Transverse colon (tissue), 4 donors: ENCODE results near the gene SERTAD3. TPM values are rescaled to one million over a fixed set of nuclear protein-coding genes. Genes with fewer than 3 reads are reported as not detected.

Experiments used
- DNase-seq: peaks from one replicate; pipeline ENCODE4 v3.0.0-alpha.2; 2019
- H3K27ac ChIP-seq, 4 donors: fragments of 200-600 bp; sonication (generic); 2 replicates each; pipeline ENCODE4 v1.5.1; 2016 to 2018; ENCODE audit warnings: inconsistent platforms in 4 of 4
- H3K27me3 ChIP-seq: fragments of 200-600 bp; sonication (generic); 2 replicates; pipeline ENCODE4 v1.5.1; 2017; ENCODE audit warnings: inconsistent platforms
- H3K36me3 ChIP-seq, 4 donors: fragments of 200-600 bp; sonication (generic); 2 replicates each; pipeline ENCODE4 v1.5.1; 2017 to 2019; ENCODE audit warnings: inconsistent platforms in 4 of 4
- H3K4me1 ChIP-seq, 4 donors: fragments of 200-600 bp; sonication (generic); 2 replicates each; pipeline ENCODE4 v1.5.1; 2017 to 2020; ENCODE audit warnings: inconsistent platforms in 4 of 4
- H3K4me3 ChIP-seq, 4 donors: fragments of 200-600 bp; sonication (generic); 1 replicate in 1 of 4; 2 replicates in 3 of 4; pipeline versions ENCODE4 v1.5.1 to v1.6.1; 2017 to 2019; ENCODE audit warnings: inconsistent platforms in 4 of 4
- H3K9me3 ChIP-seq, 2 donors: fragments of 200-600 bp; sonication (generic); 2 replicates each; pipeline ENCODE4 v1.5.1; 2017 to 2019; ENCODE audit warnings: inconsistent platforms in 2 of 2
- CTCF ChIP-seq, 5 experiments: fragments of 200-600 bp in 3 of 5; fragments of 450-650 bp in 2 of 5; sonication (generic) in 3 of 5; IDR thresholded peaks; 1 replicate in 2 of 5; 2 replicates in 3 of 5; pipeline ENCODE4 v1.5.1; 2016 to 2017; ENCODE audit warnings: antibody characterized with exemption in 5 of 5, inconsistent platforms in 3 of 5, mild to moderate bottlenecking in 2 of 5, moderate library complexity in 1 of 5
- EP300 ChIP-seq: sonication (generic); formaldehyde crosslinking; IDR thresholded peaks from one replicate; pipeline ENCODE4 v1.6.1; 2017; ENCODE audit warnings: antibody characterized with exemption, low read depth
- POLR2A ChIP-seq: fragments of 450-650 bp; IDR thresholded peaks from one replicate; pipeline ENCODE4 v1.6.1; 2016; ENCODE audit warnings: antibody characterized with exemption, mild to moderate bottlenecking, moderate library complexity
- POLR2AphosphoS5 ChIP-seq, 3 donors: sonication (generic); formaldehyde crosslinking; IDR thresholded peaks; one replicate each; pipeline ENCODE4 v1.6.1; 2016; ENCODE audit warnings: antibody characterized with exemption in 3 of 3
- WGBS, 2 donors: methylation state at CpG; one replicate each; pipeline ENCODE4 v1.1.5; 2018; ENCODE audit warnings: low coverage in 1 of 2; 5-methylcytosine and 5-hydroxymethylcytosine counted together
- in situ Hi-C, 4 donors: fragments of 200-750 bp; cut with MboI; loops; one replicate each; pipeline versions ENCODE4 v1.15.0 to v1.15.1; 2017; ENCODE audit warnings: low sequenced_read_pairs in 3 of 4, low pct_ligation_motif_present in 1 of 4, low pct_unique_long_range_greater_than_20kb in 1 of 4
- intact Hi-C: fragments of 100-400 bp; cut with DNase I; formaldehyde crosslinking; loops from one replicate; pipeline ENCODE4 v1.15.1; 2023; ENCODE audit warnings: low total_unique reads
- total RNA-seq, 4 donors: library from RNA; depleted of rRNA; stranded (reverse); fragments of >200 nt; gene quantifications; one replicate each; pipeline ENCODE4 v1.1.0, GENCODE V29; 2016

The SERTAD3 gene
- total RNA-seq, 4 donors from 2014 or later, result 14.1 to 31.0 (median 22.2) TPM

DNA sequence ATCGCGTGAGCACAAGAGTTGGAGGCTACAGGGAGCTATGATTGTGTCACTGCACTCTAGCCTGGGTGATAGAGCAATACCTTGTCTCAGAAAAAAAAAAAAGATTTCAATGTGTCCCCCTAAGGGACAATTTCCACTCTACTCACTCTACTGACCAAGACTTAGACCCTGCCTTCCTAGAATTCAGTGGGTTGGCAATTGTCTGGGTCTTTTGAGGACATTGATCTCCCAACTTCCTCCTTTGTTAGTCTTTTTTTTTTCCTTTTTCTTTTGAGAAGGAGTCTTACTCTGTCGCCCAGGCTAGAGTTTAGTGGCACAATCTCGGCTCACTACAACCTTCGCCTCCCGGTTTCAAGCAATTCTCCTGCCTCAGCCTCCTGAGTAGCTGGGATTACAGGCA lies 24.9 kb upstream of the SERTAD3 start:
- H3K4me1 ChIP-seq, result peaks cover 11 to 26% (median 21%) of the 10 kb centered on the region in 4 donors
- no peak for DNase-seq
- H3K27me3 ChIP-seq, result peaks cover 10% of the 10 kb centered on the region
- intact Hi-C loops (no loop called here), in situ Hi-C loops (no loop called here)
- H3K27ac ChIP-seq, result no peak overlapping the region
- TF ChIP-seq CTCF (IDR thresholded peaks at IDR 0.05), result no peak
- no peak for TF ChIP-seq POLR2AphosphoS5 (IDR thresholded peaks at IDR 0.05)
- TF ChIP-seq POLR2A, result no peak
- TF ChIP-seq EP300, result no peak
- H3K36me3 ChIP-seq, result no peaks in the 10 kb centered on the region
- no peaks in the 10 kb centered on the region for H3K9me3 ChIP-seq
- 93% methylated on average over 6 of the region's 6 CpGs; no CpG with 5 or more reads in 1 of the 2 donors for WGBS, 2 donors
- H3K4me3 ChIP-seq, result no peak overlapping the region

DNA sequence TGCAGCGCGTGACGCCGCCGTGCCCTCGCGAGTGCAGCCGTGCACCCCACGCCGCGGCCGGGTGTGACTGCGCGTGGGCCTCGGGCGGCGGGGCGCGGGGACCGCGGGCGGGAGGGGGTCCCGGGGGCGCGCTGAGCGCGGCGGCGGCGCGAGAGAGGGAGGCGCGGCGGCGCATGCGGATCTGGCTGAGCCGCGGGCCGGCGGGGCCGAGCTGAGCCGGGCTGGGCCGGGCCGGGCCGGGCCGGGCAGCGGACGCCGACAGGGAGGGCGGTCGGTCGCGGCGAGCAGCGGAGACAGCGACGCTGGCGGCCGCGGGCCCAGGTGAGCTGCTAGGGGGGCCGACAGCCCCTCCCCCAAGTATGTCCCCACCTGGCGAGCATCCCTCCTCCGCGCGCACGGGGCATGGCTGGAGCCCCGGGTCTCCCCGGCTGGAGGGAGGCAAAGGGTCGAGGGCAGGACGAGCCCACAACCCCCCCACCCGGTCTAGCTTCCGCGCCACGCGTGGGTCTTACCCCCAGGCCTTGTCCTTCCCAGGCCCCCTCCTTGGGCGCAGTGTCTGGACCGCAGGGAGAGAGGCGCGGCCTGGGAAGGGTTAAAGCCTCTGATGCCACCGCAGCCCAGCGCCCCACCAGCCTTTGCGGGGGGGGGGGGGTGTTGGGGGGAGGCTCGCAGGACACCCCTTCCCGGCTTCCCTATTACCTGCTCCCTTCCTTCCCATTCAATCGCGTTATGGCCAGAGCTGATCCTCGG lies 23.0 kb upstream of the SERTAD3 start, which contains the start of gene SPTBN4:
Gene SPTBN4 (plus strand): TSS at position 17 of the 750 bp plus-strand sequence. CDS start 5,621 bp downstream, outside the sequence.
- H3K4me1 ChIP-seq, result peaks cover 15 to 26% (median 25%) of the 10 kb centered on the region in 4 donors

DNA sequence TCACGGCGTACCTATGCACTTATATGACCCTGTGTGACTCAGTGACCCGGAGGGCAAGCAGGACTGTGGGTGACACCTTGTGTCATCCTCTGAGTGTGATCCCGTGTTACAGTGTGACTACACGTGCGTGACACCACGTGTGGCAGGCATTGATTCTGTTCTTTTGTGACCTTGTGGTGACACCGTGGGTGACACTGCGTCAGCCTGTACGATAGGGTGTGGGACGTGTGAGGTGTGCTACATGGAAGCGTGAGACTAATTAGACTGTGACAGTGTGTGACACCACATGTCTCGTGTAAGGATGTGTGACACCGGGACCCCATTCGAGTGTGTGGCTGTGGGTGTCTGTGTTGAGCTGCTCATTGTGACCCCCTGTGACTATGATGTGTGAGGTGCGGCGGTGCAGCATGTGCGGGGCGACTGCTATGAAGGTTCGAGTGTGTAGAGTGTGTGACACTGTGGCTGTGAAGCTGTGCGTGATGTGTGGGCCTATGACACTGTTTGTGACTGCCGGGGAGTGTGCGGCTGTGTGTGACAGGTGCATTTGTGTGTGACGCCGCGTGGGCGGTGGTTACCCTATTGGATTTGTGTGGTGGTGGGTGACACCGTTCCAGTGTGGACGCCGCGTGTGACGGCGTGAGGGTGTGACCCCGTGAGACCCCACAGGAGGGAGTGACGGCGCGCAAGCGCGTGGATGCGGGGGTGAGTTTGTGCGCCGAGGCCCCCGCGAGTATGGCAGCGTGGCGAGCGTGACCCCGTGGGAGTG lies 22.3 kb upstream of the SERTAD3 start:
- intact Hi-C loops (no loop called here), in situ Hi-C loops (no loop called here)
- no peaks in the 10 kb centered on the region for H3K36me3 ChIP-seq
- H3K4me1 ChIP-seq, result peaks cover 15 to 29% (median 27%) of the 10 kb centered on the region in 4 donors
- 7% methylated on average over 42 of the region's 48 CpGs; no CpG with 5 or more reads in 1 of the 2 donors for WGBS, 2 donors
- peak overlapping the region; percentile 17 to 80 (median 31) for H3K4me3 ChIP-seq
- H3K27me3 ChIP-seq, result peaks cover 10% of the 10 kb centered on the region
- H3K9me3 ChIP-seq, result no peaks in the 10 kb centered on the region
- H3K27ac ChIP-seq, result peak overlapping the region; percentile 49 to 95 (median 70)
- TF ChIP-seq EP300 (no peak), POLR2AphosphoS5 (IDR thresholded peaks at IDR 0.05) (peak in 2 of 3 donors; percentile 31 to 57)
- peak; percentile 30 for DNase-seq

More for the DNA sequence above, 23.0 kb upstream of the SERTAD3 start, which contains the start of gene SPTBN4:
- 6 to 83% methylated on average over 1 to 56 of the region's 87 CpGs for WGBS, 2 donors
- intact Hi-C loops, result loop anchor here (1.0 kb wide), 1 partner anchor 44 kb away; no protein-coding TSS in a partner anchor
- in situ Hi-C loops, result no loop called here
- Histone ChIP-seq H3K36me3 (no peaks in the 10 kb centered on the region), H3K27ac (peak within 1 kb of the TSS; percentile 49 to 95 (median 70)), H3K4me3 (peak within 1 kb of the TSS; percentile 17 to 80 (median 32)), H3K9me3 (no peaks in the 10 kb centered on the region), H3K27me3 (peaks cover 10% of the 10 kb centered on the region)
- no peak for DNase-seq
- no peak for TF ChIP-seq CTCF (IDR thresholded peaks at IDR 0.05)

- intact Hi-C loops (no loop called here), in situ Hi-C loops (no loop called here)
- DNase-seq, result peak; percentile 100
- Histone ChIP-seq H3K27ac (peak within 1 kb of the TSS; percentile 93 to 95 (median 95)), H3K9me3 (no peaks in the 10 kb centered on the region), H3K36me3 (no peaks in the 10 kb centered on the region), H3K27me3 (peaks cover 10% of the 10 kb centered on the region), H3K4me3 (peak within 1 kb of the TSS; percentile 48 to 80 (median 68)), H3K4me1 (peaks cover 15 to 33% (median 30%) of the 10 kb centered on the region in 4 donors)
- WGBS, 2 donors, result 0% methylated on average over 36 of the region's 54 CpGs; no CpG with 5 or more reads in 1 of the 2 donors
- peak; percentile 95 to 97 (median 96) for TF ChIP-seq POLR2AphosphoS5 (IDR thresholded peaks at IDR 0.05)
- peak; percentile 93 for TF ChIP-seq POLR2A
- no peak for TF ChIP-seq EP300
These were observed 21.6 kb upstream of the SERTAD3 start, which contains the start of gene BLVRB for GRCh38 chr19:40465557-40466218. BLVRB (minus strand) TSS chr19:40465745; CDS start chr19:40465688, 57 bp downstream.
